ENCODE results near the gene GLI3.

- TF ChIP-seq, protein P1, sequence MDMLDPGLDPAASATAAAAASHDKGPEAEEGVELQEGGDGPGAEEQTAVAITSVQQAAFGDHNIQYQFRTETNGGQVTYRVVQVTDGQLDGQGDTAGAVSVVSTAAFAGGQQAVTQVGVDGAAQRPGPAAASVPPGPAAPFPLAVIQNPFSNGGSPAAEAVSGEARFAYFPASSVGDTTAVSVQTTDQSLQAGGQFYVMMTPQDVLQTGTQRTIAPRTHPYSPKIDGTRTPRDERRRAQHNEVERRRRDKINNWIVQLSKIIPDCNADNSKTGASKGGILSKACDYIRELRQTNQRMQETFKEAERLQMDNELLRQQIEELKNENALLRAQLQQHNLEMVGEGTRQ (IDR thresholded peaks at IDR 0.05; ENCODE audit: low read length): no peak
- TF ChIP-seq POLR2AphosphoS5 (IDR thresholded peaks at IDR 0.05; ENCODE audit: low read depth, low read length) (no peak), CTCF (IDR thresholded peaks at IDR 0.05; ENCODE audit: control extremely low read depth in 1 of 3, insufficient read depth in 1 of 3, low read depth in 1 of 3, low read length in 3 of 3) (no peak), MAX (IDR thresholded peaks at IDR 0.05) (no peak), EP300 (IDR thresholded peaks at IDR 0.05; ENCODE audit: borderline replicate concordance in 1 of 2, low read depth in 2 of 2, low read length in 2 of 2) (no peak), GABPA (IDR thresholded peaks at IDR 0.05; ENCODE audit: borderline replicate concordance, insufficient read depth, low read length) (no peak), POLR2A (IDR thresholded peaks at IDR 0.05; ENCODE audit: control extremely low read depth in 1 of 2, low read depth in 2 of 2, low read length in 2 of 2) (no peak), SIN3A (conservative IDR thresholded peaks at IDR 0.05 in 1 of 2, IDR thresholded peaks at IDR 0.05 in 1 of 2; ENCODE audit: low read depth in 1 of 2, low read length in 2 of 2) (no peak), RFX5 (IDR thresholded peaks at IDR 0.05; ENCODE audit: borderline replicate concordance, low read depth, low read length) (no peak)
These were observed 203.5 kb downstream of the GLI3 start for GRCh38 chr7:42033480-42033879.
